NCI-H146 treated with DMSO at 0.1 percent for 48 hours (cell line): Measurements from ENCODE around the gene SSRP1.
"Not testable (repeated sequence)": the region's sequence is repeated elsewhere in the genome, so short reads cannot be mapped to it uniquely, and the experiment has no call there.

ENCODE experiments used
- DNase-seq: peaks from one replicate; lab custom pipeline; 2025; ENCODE audit not compliant: unreplicated experiment; lab: John Stamatoyannopoulos, UW

Gene SSRP1

DNA sequence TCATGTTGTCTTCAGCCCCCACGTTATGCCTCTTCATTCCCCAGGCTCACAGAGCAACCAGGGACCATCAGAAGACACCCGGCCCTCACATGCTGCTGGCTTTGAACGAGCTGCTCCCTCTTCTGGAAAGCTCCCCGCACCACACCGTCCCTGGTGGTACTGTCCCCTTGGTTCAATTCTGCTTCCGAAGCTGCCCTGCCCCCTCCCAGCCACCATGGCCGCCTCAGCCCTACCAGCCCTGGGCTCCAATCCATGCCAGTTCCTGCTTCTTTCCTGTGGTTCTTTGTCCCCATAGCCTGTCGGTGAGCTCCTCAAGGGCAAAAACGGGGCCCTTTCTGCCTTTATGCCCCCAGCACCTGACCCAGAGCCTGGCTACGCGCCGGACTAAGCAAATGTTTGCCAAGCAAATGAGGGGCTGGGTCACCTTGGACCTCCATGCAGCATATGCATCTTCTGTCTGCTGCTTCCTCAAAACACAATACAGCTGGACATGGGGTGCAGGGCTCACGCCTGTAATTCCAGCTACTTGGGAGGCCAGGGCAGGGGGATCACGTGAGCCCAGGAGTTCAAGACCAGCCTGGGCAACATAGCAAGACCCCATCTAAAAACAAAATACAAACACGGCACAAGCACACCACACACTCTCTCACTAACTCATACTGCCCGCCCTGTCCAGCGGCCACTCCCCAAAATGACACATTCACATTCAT lies 32.3 kb downstream of the SSRP1 start:
- no peak for DNase-seq

DNA sequence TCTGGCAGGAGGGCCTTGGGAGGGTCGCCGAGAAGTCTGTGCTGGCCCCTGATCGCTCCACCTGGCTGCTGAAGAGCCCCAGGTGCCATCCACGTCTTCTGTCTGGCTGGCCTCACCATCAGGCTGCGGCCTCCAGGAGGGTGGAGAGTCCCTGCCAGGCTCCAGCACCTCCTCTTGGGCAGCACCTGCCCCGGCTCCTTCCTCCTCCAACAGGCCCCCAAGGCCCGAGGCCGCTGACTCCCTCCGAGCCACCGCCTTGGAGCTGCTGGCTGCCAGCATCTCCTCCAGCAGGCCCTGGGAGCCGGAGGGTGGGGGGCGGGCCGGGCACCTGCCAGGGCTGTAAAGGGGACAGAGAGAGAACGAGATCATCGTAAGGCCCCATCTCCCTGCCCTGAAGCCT lies 33.2 kb downstream of the SSRP1 start:
- no peak for DNase-seq

DNA sequence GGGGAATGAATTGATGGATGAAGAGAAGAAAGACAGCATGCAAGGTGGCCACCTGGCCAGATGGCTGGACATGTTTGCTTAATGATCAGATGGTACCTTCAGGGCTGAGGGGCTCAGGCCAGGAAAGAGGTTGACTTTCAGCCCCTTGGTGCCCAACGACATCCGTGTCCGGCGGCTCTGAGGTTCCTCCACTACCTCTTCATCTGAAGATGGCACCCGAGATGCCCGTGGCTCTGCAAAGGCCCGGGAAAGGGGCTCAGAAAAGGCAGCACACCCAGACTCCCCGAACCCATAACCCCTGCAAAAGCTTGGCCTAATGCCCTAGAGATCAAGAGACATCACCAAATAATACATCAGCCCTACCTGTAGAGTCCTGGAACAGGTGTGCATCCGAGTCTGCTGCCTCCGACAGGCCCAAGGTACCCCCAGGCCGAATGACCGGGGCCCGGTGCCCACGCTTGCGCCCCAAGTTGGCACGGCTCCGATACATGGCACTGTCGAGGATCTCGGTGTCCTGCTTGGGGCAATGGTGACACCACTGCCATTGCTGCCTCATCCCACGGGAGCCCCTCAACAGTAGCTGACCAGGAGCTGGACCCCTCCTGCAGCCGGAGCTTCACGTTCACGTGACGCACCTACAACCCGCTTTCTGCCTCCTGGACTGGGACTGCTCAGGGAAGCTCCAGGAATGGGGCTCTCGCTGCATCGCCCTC lies 33.8 kb downstream of the SSRP1 start:
- no peak for DNase-seq

DNA sequence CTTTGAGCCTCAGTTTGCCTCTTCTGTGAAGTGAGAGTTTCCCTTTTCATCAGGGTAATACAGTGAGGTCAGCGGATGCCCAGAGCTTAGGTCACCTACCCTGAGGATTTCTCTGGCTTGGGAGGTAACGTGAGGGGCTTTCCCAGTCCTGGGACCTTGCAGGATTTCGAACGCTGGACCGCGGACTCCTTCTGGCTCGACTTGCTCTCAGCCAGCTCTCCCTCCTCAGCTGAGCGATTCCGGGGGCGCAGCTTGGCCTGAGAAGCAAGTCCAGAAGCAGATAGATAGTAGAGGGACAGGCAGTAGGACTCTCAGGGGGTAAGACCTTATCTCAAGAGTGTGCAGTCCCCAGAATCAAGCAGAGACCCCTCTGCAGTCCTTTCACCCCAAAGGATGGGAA lies 34.9 kb downstream of the SSRP1 start:
- DNase-seq: no peak

DNA sequence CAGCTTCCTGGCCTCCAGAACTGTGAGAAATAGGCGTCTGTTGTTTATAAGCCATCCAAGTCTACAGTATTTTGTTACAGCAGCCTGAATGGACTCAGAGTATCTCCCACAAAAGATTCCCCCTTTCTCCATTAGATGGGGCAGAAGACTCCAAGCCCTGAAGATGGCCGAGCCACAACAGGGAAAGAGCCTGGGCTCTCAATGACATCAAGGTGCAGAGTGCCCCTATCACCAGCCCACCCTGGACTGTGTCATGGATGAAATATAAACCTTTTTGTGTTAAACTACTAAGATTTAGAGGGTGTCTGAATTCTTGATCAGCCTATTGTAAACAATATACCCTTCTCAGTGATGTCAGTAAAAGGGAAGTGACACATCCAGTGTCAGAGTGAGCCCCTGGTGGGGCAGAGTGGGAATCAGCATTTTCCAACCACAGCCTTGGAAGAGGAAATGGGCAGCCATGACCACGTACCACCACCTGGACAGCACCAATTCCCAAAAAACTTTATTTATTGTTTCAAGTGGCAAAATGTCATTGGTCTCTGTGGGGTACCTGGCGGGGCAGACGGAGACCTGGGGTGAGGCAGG lies 36.4 kb downstream of the SSRP1 start:
- no peak for DNase-seq

DNA sequence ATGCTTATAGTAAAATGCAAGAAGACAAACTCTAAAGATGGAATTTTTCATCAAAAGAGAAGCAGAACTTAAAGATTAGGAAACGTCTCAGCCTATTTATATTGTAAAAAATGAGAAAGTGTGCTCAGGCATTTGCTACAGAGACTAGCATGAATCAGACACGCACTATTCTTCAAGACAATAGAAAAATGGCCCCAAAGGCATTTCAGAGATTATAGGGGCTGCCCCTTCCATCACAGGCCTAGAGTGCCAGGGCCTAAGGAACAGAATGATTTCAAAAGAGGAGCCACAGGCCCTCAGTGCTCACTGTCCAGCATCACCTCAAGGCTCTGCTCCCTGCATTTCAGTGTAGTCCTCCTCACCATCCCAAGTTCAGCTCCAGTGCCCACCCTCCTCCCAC lies 38.5 kb downstream of the SSRP1 start:
- no peak for DNase-seq

DNA sequence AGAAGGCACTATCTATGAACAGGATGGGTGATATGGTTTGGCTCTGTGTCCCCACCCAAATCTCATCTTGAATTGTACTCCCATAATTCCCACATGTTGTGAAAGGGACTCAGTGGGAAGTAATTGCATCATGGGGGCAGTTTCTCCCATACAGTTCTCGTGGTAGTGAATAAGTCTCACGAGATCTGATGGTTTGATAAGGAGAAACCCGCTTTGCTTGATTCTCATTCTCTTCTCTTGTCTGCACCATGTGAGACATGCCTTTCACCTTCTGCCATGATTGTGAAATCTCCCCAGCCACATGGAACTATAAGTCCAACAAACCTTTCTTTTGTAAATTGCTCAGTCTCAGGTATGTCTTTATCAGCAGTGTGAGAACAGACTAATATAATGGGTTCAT lies 39.5 kb downstream of the SSRP1 start:
- not testable (repeated sequence) for DNase-seq

DNA sequence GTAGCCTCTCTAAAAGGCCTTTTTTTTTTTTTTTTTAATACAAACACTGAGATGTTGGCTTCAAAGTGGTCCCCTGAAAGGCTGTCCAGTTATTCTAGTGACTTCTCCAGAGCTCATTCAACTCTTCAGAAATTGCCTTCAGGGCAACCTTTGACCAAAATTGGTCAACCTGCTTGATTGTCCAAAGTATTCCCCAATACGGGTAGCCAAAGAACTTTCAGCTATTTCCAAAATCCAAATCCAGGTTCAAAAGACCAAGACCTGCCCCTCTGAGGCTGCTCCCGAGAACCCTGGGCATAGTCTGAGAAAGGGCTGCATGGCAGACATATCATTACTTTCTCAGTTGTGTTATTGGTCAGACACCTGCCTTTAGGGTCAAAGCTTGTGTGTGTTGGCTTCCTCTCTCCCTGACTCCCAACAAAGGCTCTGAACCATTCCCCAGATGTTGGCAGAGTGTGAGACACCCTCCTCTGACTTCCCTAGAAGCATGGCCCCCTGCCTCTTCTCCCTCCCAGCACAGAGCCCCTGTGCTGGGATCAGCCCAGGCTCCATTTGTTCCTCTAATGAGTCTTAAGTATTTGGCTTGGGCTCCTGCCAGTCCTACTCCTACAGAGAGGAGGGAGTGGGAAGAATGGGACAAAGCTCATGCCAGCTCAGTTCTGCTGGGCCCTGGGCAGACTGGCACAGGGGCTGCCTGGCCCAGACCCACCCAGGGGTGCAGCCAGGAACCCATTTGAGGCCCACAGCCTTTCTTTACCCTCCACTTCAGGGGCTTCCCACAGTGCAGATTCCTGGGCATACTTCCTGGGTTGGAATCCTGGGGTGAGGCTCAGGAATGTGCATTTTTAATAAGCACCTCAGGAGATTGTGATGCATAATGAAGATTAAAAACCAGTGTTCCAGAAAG lies 41.2 kb downstream of the SSRP1 start:
- no peak for DNase-seq

DNA sequence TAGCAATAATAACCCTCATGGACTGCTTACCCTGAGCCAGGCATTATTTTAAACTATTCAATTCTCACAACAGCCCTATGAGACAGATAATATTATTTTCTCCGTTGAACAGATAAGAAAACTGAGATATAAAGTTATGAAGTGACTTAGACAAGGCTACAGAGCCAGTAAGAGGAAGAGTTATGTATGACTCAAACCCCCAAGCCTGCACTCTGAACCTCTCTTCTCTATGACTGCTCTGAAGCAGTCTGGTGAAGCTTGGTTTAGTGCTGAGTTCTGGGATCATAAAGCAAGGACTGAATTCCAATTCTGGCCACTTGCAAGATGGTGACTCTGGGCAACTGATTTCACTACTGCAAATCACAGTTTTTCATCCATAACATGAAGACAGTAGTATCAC lies 45.4 kb downstream of the SSRP1 start:
- DNase-seq: no peak

DNA sequence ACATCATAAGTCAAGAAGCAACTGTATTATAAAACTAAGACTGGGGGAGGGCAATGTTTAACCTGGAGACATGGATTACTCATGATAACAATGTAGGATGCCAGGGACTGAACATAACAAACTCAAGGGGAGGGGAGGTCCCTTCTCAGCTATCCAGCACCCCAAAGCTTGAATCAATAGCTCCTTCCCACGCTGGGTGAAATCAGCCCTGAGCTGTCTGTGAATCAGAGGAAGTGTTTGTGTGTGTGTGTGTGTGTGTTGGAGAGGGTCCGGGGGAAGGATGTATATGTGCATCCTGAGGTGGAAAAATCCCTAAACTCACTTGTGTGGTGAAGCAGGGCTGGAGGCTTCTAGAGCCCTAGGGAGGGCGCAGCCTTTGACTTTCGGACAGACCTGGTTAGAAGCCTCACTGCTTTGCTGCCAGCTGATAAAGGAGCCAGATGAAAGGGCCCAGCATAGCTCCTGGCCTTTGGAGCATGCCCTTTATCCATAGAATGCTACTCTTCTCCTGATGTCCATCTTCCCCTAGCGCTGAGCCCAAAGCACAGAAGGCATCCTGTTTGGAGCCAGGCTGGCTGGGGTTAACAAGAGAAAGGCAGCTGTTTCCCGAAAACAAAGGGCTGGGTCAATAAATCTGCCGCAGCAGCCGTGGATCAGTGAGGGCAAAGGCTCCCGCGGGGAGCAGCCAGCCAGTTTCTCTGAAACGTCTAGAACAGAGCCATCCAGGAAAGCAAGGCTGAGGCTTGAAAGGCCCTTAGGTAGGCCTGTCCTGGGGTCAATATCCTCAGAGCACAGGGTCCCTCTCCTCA lies 46.7 kb downstream of the SSRP1 start:
- DNase-seq: peak; percentile 74

DNA sequence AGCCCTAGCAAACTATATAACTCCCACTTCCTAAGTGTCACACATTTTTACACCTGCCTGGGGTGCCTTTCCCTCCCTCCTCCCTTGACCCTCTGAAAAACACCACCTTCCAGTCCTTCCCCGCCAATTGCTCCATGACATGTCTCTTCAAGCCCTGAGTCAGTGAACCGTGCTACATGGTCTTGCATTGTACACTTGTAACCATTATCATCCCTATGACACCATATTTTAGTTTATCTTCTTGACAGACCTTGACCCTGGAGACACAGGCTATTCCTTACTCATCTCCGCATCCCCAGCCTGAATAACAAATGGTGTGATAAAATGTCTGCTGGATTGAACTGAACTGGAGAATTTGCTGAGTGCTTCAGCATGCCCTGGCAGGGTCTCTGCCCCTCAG lies 47.8 kb downstream of the SSRP1 start:
- DNase-seq: peak; percentile 15

DNA sequence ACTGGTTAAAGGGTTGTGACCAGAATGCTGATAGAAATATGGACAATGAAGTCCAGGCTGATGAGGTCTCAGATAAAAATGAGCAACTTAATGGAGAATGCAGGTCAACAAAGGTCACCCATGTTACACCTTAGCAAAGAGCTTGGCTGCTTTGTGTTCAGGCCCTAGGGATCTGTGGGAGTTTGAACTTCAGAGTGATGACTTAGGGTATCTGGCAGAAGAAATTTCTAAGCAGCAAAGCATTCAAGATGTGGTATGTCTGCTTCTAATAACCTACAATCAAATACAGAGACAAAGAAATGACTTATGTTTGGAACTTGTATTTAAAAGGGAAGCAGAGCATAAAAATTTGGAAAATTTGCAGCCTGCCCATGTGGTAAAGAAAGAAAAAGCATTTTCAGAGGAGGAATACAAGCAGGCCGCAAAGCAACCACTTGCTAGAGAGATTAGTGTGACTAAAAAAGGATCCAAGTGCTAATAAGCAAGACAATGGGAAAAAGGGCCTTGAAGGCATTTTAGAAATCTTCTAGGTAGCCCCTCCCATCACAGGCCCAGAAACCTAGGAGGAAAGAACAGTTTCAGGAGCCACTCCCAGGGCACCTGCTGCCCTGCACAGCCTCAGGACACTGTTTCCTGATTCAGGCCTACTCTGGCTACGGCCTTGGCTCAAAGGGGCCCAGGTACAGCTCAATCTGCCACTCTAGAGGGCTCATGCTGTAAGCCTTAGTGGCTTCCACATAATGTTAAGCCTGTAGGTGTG lies 52.3 kb downstream of the SSRP1 start:
- DNase-seq: no peak

DNA sequence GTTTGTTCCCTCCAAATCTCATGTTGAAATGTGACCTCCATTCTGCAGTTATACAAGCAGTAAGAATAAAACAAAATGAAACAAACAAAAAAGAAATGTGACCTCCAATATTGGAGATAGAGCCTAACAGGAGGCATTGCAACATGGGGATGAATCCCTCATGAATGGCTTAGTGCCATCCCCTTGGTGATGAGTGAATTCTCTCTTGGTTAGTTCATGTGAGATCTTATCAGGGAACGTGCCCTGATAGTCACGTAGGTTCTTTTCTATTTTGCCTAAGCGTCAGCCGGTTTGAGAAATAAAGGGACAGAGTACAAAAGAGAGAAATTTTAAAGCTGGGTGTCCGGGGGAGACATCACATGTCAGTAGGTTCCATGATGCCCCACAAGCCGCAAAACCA lies 54.1 kb downstream of the SSRP1 start:
- not testable (repeated sequence) for DNase-seq

DNA sequence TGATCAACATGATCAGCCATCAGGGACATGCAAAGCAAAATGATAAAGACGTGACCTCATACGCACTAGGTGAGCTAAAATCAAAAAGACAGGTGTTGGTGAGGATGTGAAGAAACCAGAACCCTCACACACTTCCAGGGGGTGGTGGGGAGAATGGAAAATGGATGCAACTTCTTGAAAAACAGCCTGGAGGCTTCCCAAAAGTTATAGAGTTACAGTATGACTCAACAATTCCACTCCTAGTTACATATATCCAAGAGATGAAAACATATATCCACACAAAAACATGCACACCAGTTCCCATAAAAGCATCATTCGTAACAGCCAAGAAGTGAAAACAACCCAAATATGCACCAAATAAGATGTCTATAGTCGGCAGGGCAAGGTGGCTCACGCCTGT lies 56.6 kb downstream of the SSRP1 start:
- DNase-seq: no peak

DNA sequence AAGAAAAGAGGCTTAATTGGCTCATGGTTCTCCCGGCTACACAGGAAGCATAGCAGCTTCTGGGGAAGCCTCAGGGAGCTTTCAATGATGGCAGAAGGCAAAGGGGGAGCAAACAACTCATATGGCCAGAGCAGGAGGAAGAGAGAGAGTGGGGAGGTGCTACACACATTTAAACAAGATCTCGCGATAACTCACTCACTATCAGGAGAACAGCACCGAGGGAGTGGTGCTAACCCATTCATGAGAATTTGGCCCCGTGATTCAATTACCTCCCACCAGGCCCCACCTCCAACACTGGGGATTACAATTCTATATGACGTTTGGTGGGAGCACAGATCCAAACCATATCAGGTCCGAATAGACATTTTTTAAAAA lies 57.0 kb downstream of the SSRP1 start:
- no peak for DNase-seq

DNA sequence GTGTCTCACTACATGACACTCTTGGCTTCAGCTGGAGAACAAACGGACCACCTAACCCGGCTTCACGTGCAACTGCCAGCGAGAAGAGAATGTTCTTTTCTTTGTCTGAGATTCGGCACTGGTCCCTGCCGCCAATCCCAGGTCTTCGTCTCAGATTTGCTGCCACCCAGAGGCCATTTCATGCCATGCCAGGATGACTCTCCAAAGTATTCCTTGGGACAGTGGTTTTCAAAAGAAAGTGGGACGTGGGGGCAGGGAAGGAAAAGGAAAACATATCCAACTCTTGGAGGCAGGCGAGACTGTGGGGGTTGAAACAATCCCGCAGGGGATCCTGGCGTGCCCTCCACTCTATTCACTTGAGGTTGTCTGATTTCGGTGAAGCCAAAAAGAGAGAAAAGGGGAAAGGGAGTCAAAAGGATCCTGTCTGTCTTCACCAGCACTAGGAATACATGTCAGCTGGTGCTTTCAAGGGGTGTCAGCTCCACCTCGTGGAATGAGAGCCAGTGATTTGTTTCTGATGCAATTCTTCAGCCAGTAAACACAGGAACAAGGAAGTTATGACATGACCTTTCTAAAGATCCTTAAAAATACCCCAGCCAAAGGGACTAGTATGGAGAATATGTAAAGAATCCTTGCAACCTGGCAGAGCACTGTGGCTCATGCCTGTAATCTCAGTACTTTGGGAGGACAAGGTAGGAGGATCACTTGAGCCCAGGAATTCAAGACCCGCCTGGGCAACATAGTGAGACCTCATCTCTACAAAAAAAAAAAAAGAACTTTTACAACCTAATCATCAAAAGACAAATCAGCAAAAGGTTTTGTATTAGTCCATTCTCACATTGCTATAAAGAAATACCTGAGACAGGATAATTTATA lies 57.6 kb downstream of the SSRP1 start:
- DNase-seq: peak; percentile 41

DNA sequence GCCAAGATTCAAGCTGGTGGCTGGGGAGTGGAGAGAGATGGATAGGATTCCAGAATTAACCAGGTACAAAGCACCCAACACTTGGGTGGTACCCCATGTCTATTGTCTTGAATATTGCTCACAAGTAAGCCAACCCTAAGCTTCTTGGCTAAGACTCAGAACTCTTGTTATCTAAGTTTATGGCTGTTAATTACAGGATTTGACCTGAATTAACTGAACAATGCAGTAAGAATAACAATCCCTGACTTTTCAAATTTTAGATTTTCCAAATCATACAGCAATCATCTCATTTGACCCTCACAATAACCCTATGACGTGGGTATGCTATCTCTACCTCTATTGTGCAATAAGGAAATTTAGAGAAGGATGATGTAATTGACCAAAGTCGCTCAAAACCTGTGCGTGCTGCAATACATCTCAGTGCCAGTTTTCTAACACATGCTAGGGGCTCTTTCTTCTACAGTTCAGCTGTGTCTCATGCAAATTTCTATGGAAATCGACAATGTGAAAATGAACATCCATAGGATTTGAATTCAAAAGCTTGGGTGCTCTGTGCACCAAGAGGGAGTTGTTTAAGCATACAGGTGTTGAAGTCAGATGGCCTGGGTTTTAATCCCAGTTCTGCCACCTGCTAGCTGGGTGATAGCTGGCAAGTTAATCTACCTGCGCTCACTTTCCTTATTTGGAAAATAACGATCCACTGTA lies 58.6 kb downstream of the SSRP1 start:
- no peak for DNase-seq
